Thoracic aorta (tissue), 2 donors: ENCODE measurements around the gene UBE4B. TPM values are rescaled to one million over a fixed set of nuclear protein-coding genes. Genes with fewer than 3 reads are reported as not detected.
"Not testable (repeated sequence)": the region's sequence is repeated elsewhere in the genome, so short reads cannot be mapped to it uniquely, and the experiment has no call there.

ENCODE experiments used
- ATAC-seq: fragments of 150-250 bp; one replicate; pipeline ENCODE4 v1.8.0; 2017; ENCODE audit warnings: low read depth; ENCODE audit not compliant: insufficient number of reproducible peaks, low FRiP score
- DNase-seq: peaks from one replicate; pipeline ENCODE4 v3.0.0-alpha.2; 2020; ENCODE audit warnings: low spot score
- H3K27ac ChIP-seq, 2 donors: fragments of 200-600 bp; sonication (generic); 1 replicate in 1 of 2; 2 replicates in 1 of 2; pipeline ENCODE4 v1.5.1; 2016; ENCODE audit warnings: mild to moderate bottlenecking in 2 of 2, moderate library complexity in 2 of 2
- H3K27me3 ChIP-seq: fragments of 200-600 bp; sonication (generic); replicated peaks from 2 replicates; pipeline ENCODE4 v1.6.0; 2016; ENCODE audit warnings: mild to moderate bottlenecking; ENCODE audit not compliant: insufficient read depth
- H3K36me3 ChIP-seq: fragments of 200-600 bp; sonication (generic); one replicate; pipeline ENCODE4 v1.5.1; 2016
- H3K4me1 ChIP-seq, 2 donors: fragments of 200-600 bp; sonication (generic); 1 replicate in 1 of 2; 2 replicates in 1 of 2; pipeline versions ENCODE4 v1.5.1 to v1.6.0; 2016; ENCODE audit warnings: low read depth in 2 of 2, mild to moderate bottlenecking in 1 of 2; ENCODE audit not compliant: control insufficient read depth in 1 of 2
- H3K4me3 ChIP-seq: fragments of 200-600 bp; sonication (generic); 2 replicates; pipeline ENCODE4 v1.5.1; 2016; ENCODE audit warnings: mild to moderate bottlenecking
- H3K9me3 ChIP-seq: fragments of 200-600 bp; sonication (generic); 2 replicates; pipeline ENCODE4 v1.5.1; 2016
- CTCF ChIP-seq: fragments of 200-600 bp; sonication (generic); IDR thresholded peaks from one replicate; pipeline ENCODE4 v1.5.1; 2019; ENCODE audit warnings: antibody characterized with exemption
- total RNA-seq, 2 donors: library from RNA; depleted of rRNA; stranded (reverse); fragments of >200 nt; gene quantifications; one replicate each; pipeline versions ENCODE4 v1.1.0 to v1.2.3, GENCODE V29; 2016

Gene UBE4B
- total RNA-seq, 2 donors from 2014 or later, result 55.0 to 89.2 TPM

GRCh38 chr1:10196976-10197375, 164.2 kb downstream of the UBE4B start:
- H3K36me3 ChIP-seq, result no peaks in the 10 kb centered on the region
- no peak for TF ChIP-seq CTCF
- no peak overlapping the region for H3K4me3 ChIP-seq
- no peak for DNase-seq
- H3K4me1 ChIP-seq, result no peaks in the 10 kb centered on the region
- no peaks in the 10 kb centered on the region for H3K27me3 ChIP-seq
- no peak for ATAC-seq
- no peaks in the 10 kb centered on the region for H3K9me3 ChIP-seq
- no peak overlapping the region for H3K27ac ChIP-seq

- ATAC-seq (no peak), DNase-seq (no peak)
- Histone ChIP-seq H3K27ac (no peak overlapping the region), H3K4me3 (no peak overlapping the region), H3K36me3 (no peaks in the 10 kb centered on the region), H3K9me3 (no peaks in the 10 kb centered on the region), H3K4me1 (no peaks in the 10 kb centered on the region), H3K27me3 (no peaks in the 10 kb centered on the region)
- no peak for TF ChIP-seq CTCF
Observed at GRCh38 chr1:10200620-10201019, 167.9 kb downstream of the UBE4B start.

DNA sequence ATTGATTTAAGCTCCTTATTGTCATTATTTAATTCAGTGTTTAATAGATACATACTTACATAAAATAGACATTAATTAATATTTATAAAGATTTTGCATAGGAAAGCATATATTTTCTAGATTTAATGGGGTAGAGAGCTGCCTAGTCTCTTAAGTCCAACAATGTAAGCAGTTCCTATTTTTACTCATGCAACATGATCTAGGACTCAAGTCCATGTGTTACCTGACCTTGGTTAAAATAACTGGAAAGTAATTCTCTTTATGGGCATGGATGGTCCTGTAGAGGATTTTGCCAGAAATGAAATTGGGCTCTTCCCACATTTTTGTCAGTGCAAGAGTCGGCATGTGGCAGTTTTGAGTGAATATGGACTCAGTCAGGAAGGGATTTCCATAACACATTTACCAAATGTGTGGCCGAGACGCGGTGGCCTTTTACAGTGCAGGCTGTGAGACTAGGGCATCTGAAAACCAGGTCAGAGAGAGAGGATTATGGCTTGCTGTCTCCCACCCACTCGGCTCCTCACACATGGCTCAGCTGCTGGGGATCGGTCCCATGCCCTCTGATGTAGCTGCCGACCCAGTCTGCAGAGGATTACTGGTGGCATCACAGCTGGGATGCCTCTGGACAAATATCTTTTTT, 171.4 kb downstream of the UBE4B start:
- TF ChIP-seq CTCF, result no peak
- H3K36me3 ChIP-seq, result no peaks in the 10 kb centered on the region
- ATAC-seq (no peak), DNase-seq (no peak)
- H3K9me3 ChIP-seq, result no peaks in the 10 kb centered on the region
- no peak overlapping the region for H3K27ac ChIP-seq
- H3K4me1 ChIP-seq, result peaks cover 0 to under 1% of the 10 kb centered on the region in 2 donors
- no peaks in the 10 kb centered on the region for H3K27me3 ChIP-seq
- no peak overlapping the region for H3K4me3 ChIP-seq

GRCh38 chr1:10205206-10205605, 172.4 kb downstream of the UBE4B start:
- not testable (repeated sequence) for H3K36me3 ChIP-seq, H3K27me3 ChIP-seq

GRCh38 chr1:10207810-10208209, 175.1 kb downstream of the UBE4B start:
- H3K27ac ChIP-seq, result no peak overlapping the region
- no peaks in the 10 kb centered on the region for H3K36me3 ChIP-seq
- no peak for TF ChIP-seq CTCF
- no peaks in the 10 kb centered on the region for H3K9me3 ChIP-seq
- DNase-seq, result no peak
- no peak overlapping the region for H3K4me3 ChIP-seq
- H3K4me1 ChIP-seq, result peaks cover 10 to 14% of the 10 kb centered on the region in 2 donors
- no peak for ATAC-seq
- no peaks in the 10 kb centered on the region for H3K27me3 ChIP-seq

More at GRCh38 chr1:10205206-10205605, 172.4 kb downstream of the UBE4B start:
- H3K9me3 ChIP-seq, H3K4me1 ChIP-seq, ATAC-seq, H3K4me3 ChIP-seq, H3K27ac ChIP-seq, DNase-seq: not testable (repeated sequence)

GRCh38 chr1:10208537-10208936, 175.8 kb downstream of the UBE4B start:
- H3K27ac ChIP-seq, result no peak overlapping the region
- H3K36me3 ChIP-seq, result no peaks in the 10 kb centered on the region
- ATAC-seq, result no peak
- no peaks in the 10 kb centered on the region for H3K27me3 ChIP-seq
- H3K9me3 ChIP-seq, result no peaks in the 10 kb centered on the region
- H3K4me3 ChIP-seq, result no peak overlapping the region
- DNase-seq, result no peak
- no peak for TF ChIP-seq CTCF
- H3K4me1 ChIP-seq, result peaks cover 15 to 19% of the 10 kb centered on the region in 2 donors
